ENCODE measurements around the gene HIVEP3. TPM values are rescaled to one million over a fixed set of nuclear protein-coding genes. Genes with fewer than 3 reads are reported as not detected.

The HIVEP3 gene
- total and polyA plus RNA-seq, 2 experiments from 2014 or later: 0.57 to 5.9 TPM

- DNase-seq (ENCODE audit: low spot score): no peak
- no peaks in the 10 kb centered on the region for H4K20me1 ChIP-seq (ENCODE audit: insufficient read depth, poor library complexity, severe bottlenecking)
- H3K4me2 ChIP-seq: no peak overlapping the region
- H3K4me1 ChIP-seq (ENCODE audit: insufficient read depth): no peaks in the 10 kb centered on the region
- H3K9me3 ChIP-seq (ENCODE audit: low read depth): no peaks in the 10 kb centered on the region
- WGBS (ENCODE audit: low lambda C conversion rate, missing lambda C conversion rate): 73% methylated on average over 3 of the region's 3 CpGs
- H3K27ac ChIP-seq: no peak overlapping the region
- H3K4me3 ChIP-seq: no peak overlapping the region
- H3K27me3 ChIP-seq: no peaks in the 10 kb centered on the region
- H3K79me2 ChIP-seq: no peaks in the 10 kb centered on the region
- TF ChIP-seq EZH2 (IDR thresholded peaks at IDR 0.05; ENCODE audit: borderline replicate concordance): no peak
- TF ChIP-seq, protein P1, sequence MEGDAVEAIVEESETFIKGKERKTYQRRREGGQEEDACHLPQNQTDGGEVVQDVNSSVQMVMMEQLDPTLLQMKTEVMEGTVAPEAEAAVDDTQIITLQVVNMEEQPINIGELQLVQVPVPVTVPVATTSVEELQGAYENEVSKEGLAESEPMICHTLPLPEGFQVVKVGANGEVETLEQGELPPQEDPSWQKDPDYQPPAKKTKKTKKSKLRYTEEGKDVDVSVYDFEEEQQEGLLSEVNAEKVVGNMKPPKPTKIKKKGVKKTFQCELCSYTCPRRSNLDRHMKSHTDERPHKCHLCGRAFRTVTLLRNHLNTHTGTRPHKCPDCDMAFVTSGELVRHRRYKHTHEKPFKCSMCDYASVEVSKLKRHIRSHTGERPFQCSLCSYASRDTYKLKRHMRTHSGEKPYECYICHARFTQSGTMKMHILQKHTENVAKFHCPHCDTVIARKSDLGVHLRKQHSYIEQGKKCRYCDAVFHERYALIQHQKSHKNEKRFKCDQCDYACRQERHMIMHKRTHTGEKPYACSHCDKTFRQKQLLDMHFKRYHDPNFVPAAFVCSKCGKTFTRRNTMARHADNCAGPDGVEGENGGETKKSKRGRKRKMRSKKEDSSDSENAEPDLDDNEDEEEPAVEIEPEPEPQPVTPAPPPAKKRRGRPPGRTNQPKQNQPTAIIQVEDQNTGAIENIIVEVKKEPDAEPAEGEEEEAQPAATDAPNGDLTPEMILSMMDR (IDR thresholded peaks at IDR 0.05; ENCODE audit: poor library complexity): no peak
- no peak for TF ChIP-seq EZH2phosphoT487 (IDR thresholded peaks at IDR 0.05; ENCODE audit: low read depth, severe bottlenecking, unreplicated experiment)
- H3K9me2 ChIP-seq (replicated peaks; ENCODE audit: insufficient read depth): no peaks in the 10 kb centered on the region
- no peaks in the 10 kb centered on the region for H3K36me3 ChIP-seq (replicated peaks; ENCODE audit: insufficient read depth, low read depth)
- H2AFZ ChIP-seq: no peak overlapping the region
Observed at GRCh38 chr1:41788427-41788826, 130.3 kb downstream of the HIVEP3 start.

GRCh38 chr1:41784531-41785274 lies 134.0 kb downstream of the HIVEP3 start:
- Histone ChIP-seq H3K4me1 (ENCODE audit: insufficient read depth) (no peaks in the 10 kb centered on the region), H3K9me2 (replicated peaks; ENCODE audit: insufficient read depth) (no peaks in the 10 kb centered on the region), H3K4me2 (no peak overlapping the region), H3K9me3 (ENCODE audit: low read depth) (no peaks in the 10 kb centered on the region), H3K79me2 (no peaks in the 10 kb centered on the region), H3K36me3 (replicated peaks; ENCODE audit: insufficient read depth, low read depth) (no peaks in the 10 kb centered on the region), H4K20me1 (ENCODE audit: insufficient read depth, poor library complexity, severe bottlenecking) (no peaks in the 10 kb centered on the region), H2AFZ (no peak overlapping the region), H3K27ac (no peak overlapping the region), H3K27me3 (no peaks in the 10 kb centered on the region), H3K4me3 (no peak overlapping the region)
- no peak for DNase-seq (ENCODE audit: low spot score)
- TF ChIP-seq EZH2 (IDR thresholded peaks at IDR 0.05; ENCODE audit: borderline replicate concordance): no peak
- 64% methylated on average over 3 of the region's 3 CpGs for WGBS (ENCODE audit: low lambda C conversion rate, missing lambda C conversion rate)

DNA sequence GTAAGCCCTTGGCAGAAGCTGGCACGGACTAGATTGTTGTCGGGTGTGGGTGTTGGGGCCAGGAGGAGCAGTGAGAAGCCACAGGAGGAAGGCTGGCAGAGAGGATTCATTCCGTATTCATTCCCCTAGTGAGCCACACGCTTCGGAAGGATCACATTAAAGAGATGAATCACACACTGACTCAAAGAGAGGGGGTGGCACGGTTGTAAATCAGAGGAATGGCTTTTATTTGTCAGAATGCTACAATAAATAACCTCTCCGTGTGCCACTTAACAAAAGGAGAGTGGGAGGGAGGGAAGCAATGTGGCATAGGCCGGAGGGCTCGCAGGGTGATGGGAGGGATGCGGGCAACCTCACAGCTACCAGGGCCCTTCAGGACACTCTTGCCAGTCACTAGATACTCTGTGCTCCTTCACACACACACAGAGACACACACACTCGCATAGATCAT lies 135.5 kb downstream of the HIVEP3 start:
- H3K79me2 ChIP-seq: no peaks in the 10 kb centered on the region
- H3K27ac ChIP-seq: no peak overlapping the region
- WGBS (ENCODE audit: low lambda C conversion rate, missing lambda C conversion rate): 42% methylated on average over 11 of the region's 11 CpGs
- no peaks in the 10 kb centered on the region for H4K20me1 ChIP-seq (ENCODE audit: insufficient read depth, poor library complexity, severe bottlenecking)
- no peaks in the 10 kb centered on the region for H3K9me2 ChIP-seq (replicated peaks; ENCODE audit: insufficient read depth)
- peak; percentile 41 for DNase-seq (ENCODE audit: low spot score)
- no peaks in the 10 kb centered on the region for H3K9me3 ChIP-seq (ENCODE audit: low read depth)
- H3K4me3 ChIP-seq: no peak overlapping the region
- no peak overlapping the region for H2AFZ ChIP-seq
- H3K4me2 ChIP-seq: no peak overlapping the region
- no peak for TF ChIP-seq EZH2 (IDR thresholded peaks at IDR 0.05; ENCODE audit: borderline replicate concordance)
- TF ChIP-seq, protein P1 (IDR thresholded peaks at IDR 0.05; ENCODE audit: poor library complexity): no peak
- no peak for TF ChIP-seq EZH2phosphoT487 (IDR thresholded peaks at IDR 0.05; ENCODE audit: low read depth, severe bottlenecking, unreplicated experiment)
- no peaks in the 10 kb centered on the region for H3K27me3 ChIP-seq
- no peaks in the 10 kb centered on the region for H3K4me1 ChIP-seq (ENCODE audit: insufficient read depth)
- H3K36me3 ChIP-seq (replicated peaks; ENCODE audit: insufficient read depth, low read depth): no peaks in the 10 kb centered on the region

- DNase-seq (ENCODE audit: low spot score): no peak
- H4K20me1 ChIP-seq (ENCODE audit: insufficient read depth, poor library complexity, severe bottlenecking): no peaks in the 10 kb centered on the region
- H3K4me1 ChIP-seq (ENCODE audit: insufficient read depth): no peaks in the 10 kb centered on the region
- no peak overlapping the region for H3K27ac ChIP-seq
- TF ChIP-seq EZH2phosphoT487 (IDR thresholded peaks at IDR 0.05; ENCODE audit: low read depth, severe bottlenecking, unreplicated experiment) (no peak), EZH2 (IDR thresholded peaks at IDR 0.05; ENCODE audit: borderline replicate concordance) (no peak)
- TF ChIP-seq, protein P1 (IDR thresholded peaks at IDR 0.05; ENCODE audit: poor library complexity): no peak
- 77% methylated on average over 3 of the region's 3 CpGs for WGBS (ENCODE audit: low lambda C conversion rate, missing lambda C conversion rate)
- H3K4me2 ChIP-seq: no peak overlapping the region
- no peaks in the 10 kb centered on the region for H3K9me3 ChIP-seq (ENCODE audit: low read depth)
- no peaks in the 10 kb centered on the region for H3K36me3 ChIP-seq (replicated peaks; ENCODE audit: insufficient read depth, low read depth)
- no peaks in the 10 kb centered on the region for H3K79me2 ChIP-seq
- H2AFZ ChIP-seq: no peak overlapping the region
- H3K9me2 ChIP-seq (replicated peaks; ENCODE audit: insufficient read depth): no peaks in the 10 kb centered on the region
- H3K27me3 ChIP-seq: no peaks in the 10 kb centered on the region
- no peak overlapping the region for H3K4me3 ChIP-seq
Observed at GRCh38 chr1:41780916-41781315, 137.8 kb downstream of the HIVEP3 start.
